Measurements from ENCODE around the gene MAP7. TPM values are rescaled to one million over a fixed set of nuclear protein-coding genes. Genes with fewer than 3 reads are reported as not detected.

MAP7 gene
- total and polyA plus RNA-seq, 7 donors: 1.2 to 33.5 (median 3.3) TPM

DNA sequence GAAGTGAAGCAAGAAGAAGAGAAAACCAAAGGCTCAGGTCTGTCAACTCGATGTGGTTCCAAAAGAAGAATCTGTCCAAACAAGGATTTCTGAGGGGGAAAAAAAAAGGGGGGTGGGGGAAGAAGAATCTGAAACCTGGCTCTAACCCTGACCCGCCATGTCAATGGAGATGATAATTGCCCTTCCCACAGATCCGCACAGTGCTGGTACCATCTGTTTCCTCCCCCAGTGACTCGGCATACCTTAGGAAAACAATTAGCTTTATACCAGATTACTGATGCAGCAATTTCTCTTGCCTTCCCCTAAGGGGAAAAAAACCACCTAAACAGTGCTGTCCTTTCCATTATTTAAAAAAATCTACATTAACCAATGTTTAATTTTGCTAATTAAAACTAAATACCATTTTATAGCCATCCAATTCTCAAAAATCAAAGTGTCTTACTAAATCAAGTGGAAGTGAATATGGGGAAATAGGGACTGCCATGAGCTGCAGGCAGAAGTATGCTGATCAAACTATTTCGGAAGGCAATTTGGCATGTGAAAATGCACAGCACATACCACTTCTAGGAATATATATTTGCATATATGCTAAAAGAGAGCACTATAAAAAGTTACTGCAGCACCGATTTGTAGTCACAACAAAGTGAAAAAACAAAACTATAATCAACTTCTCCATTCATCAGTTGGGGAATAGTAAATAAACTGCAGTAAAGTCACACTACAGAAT is 46.8 kb downstream of the MAP7 start:
- Histone ChIP-seq H3K4me3 (no peak overlapping the region), H3K27me3 (no peaks in the 10 kb centered on the region), H3K4me1 (no peaks in the 10 kb centered on the region), H3K27ac (no peak overlapping the region), H3K9me3 (no peaks in the 10 kb centered on the region), H3K36me3 (no peaks in the 10 kb centered on the region)
- intact Hi-C loops (cut with DNase I): no loop called here
- 54 to 81% methylated on average over 6 of the region's 6 CpGs for whole genome bisulfite sequencing, 2 donors
- TF ChIP-seq POLR2AphosphoS5 (IDR thresholded peaks at IDR 0.05): no peak
- TF ChIP-seq EP300 (IDR thresholded peaks at IDR 0.05): no peak
- TF ChIP-seq POLR2A (IDR thresholded peaks at IDR 0.05): no peak
- TF ChIP-seq, protein P1, sequence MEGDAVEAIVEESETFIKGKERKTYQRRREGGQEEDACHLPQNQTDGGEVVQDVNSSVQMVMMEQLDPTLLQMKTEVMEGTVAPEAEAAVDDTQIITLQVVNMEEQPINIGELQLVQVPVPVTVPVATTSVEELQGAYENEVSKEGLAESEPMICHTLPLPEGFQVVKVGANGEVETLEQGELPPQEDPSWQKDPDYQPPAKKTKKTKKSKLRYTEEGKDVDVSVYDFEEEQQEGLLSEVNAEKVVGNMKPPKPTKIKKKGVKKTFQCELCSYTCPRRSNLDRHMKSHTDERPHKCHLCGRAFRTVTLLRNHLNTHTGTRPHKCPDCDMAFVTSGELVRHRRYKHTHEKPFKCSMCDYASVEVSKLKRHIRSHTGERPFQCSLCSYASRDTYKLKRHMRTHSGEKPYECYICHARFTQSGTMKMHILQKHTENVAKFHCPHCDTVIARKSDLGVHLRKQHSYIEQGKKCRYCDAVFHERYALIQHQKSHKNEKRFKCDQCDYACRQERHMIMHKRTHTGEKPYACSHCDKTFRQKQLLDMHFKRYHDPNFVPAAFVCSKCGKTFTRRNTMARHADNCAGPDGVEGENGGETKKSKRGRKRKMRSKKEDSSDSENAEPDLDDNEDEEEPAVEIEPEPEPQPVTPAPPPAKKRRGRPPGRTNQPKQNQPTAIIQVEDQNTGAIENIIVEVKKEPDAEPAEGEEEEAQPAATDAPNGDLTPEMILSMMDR (IDR thresholded peaks at IDR 0.05): no peak
- no peak for DNase-seq

DNA sequence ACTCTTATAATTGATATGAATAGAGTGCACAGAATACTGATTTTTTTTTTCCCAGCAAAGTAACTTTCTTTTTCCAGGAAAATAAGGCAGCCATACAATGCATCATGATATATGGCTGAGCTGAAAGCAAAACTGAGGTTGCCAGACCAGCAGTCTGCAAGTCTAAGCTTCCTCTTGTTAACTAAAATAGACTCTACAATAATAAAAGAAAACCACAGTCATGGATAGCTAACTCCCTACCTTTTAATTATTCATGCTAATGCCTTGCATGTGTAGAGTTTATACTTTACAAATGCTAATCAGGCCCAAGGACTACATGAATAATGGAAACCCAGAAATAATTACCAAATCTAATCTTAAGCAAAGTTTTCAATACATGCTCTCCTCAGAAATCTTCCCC is 47.4 kb downstream of the MAP7 start:
- Histone ChIP-seq H3K27me3 (no peaks in the 10 kb centered on the region), H3K27ac (no peak overlapping the region), H3K9me3 (no peaks in the 10 kb centered on the region), H3K4me1 (no peaks in the 10 kb centered on the region), H3K36me3 (no peaks in the 10 kb centered on the region), H3K4me3 (no peak overlapping the region)
- intact Hi-C loops (cut with DNase I): no loop called here
- DNase-seq: no peak
- TF ChIP-seq EP300 (IDR thresholded peaks at IDR 0.05) (no peak), POLR2A (IDR thresholded peaks at IDR 0.05) (no peak), POLR2AphosphoS5 (IDR thresholded peaks at IDR 0.05) (no peak)
- TF ChIP-seq, protein P1 (IDR thresholded peaks at IDR 0.05): no peak

DNA sequence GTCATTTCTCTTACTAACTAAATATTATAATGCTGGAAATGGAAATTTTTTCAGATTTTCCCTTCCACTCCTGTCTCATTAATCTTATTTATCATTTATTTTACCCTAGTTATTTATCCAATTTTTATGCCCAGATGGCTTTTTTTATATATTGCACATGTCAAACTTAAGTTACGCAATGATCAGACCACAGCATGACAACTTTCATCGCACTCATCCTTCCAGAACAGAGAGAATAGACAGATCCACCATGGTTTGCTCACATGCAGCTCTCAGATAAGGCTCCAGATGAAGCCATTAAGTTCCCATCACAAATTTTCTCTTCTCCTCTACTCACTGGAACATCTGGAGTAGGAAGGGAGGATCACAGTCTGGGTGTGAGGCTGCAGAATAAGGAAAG is 48.7 kb downstream of the MAP7 start:
- Histone ChIP-seq H3K27me3 (no peaks in the 10 kb centered on the region), H3K4me3 (no peak overlapping the region), H3K36me3 (no peaks in the 10 kb centered on the region), H3K4me1 (no peaks in the 10 kb centered on the region), H3K9me3 (no peaks in the 10 kb centered on the region), H3K27ac (no peak overlapping the region)
- intact Hi-C loops (cut with DNase I): no loop called here
- 82 to 92% methylated on average over 2 of the region's 2 CpGs for WGBS, 2 donors
- TF ChIP-seq, protein P1 (IDR thresholded peaks at IDR 0.05): no peak
- TF ChIP-seq POLR2AphosphoS5 (IDR thresholded peaks at IDR 0.05): no peak
- TF ChIP-seq EP300 (IDR thresholded peaks at IDR 0.05): no peak
- TF ChIP-seq POLR2A (IDR thresholded peaks at IDR 0.05): no peak
- DNase-seq: no peak

DNA sequence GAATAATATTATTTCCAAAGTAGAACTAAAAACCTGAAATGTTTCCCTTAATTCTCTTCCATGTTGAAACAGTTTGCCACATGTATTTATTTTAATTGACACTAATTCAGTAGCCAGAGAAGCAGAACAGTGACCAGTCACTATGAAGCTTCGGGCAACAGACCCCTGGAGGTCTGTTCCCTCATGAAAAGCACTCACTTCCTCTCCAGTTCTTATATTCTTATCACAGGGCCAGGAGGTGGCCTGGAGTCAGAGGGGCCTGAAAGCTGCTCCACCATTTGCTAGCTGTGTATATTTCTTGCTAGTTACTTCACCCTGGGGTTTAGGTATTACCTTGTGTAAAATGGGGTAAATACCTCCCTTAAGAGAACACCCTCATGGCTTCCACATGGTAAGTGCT is 49.1 kb downstream of the MAP7 start:
- TF ChIP-seq, protein P1 (IDR thresholded peaks at IDR 0.05): no peak
- TF ChIP-seq POLR2AphosphoS5 (IDR thresholded peaks at IDR 0.05): no peak
- no peak for TF ChIP-seq POLR2A (IDR thresholded peaks at IDR 0.05)
- TF ChIP-seq EP300 (IDR thresholded peaks at IDR 0.05): no peak
- DNase-seq: no peak
- H3K27me3 ChIP-seq: no peaks in the 10 kb centered on the region
- H3K9me3 ChIP-seq: no peaks in the 10 kb centered on the region
- H3K27ac ChIP-seq: no peak overlapping the region
- no peak overlapping the region for H3K4me3 ChIP-seq
- intact Hi-C loops (cut with DNase I): no loop called here
- 70 to 85% methylated on average over 1 of the region's 1 CpG for WGBS, 2 donors
- no peaks in the 10 kb centered on the region for H3K4me1 ChIP-seq
- H3K36me3 ChIP-seq: no peaks in the 10 kb centered on the region

DNA sequence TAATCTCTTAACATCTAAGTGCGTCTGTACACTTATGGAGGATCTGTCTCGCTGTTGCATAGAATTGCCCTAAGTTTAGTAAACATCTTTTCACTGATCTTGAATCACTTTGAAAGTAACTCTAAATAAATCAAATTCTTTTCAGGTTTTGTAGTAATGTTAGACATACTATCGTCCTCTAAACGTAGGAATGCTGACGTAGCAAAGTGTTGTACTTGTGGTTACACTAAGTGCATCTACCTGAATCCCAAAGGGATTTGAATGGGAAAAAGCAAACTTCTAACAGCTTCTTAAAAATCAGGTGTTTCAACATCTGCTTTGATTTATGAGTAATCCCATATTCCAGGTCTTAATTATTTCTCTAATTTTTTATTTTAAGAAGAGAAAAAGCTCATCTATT is 49.8 kb downstream of the MAP7 start:
- Histone ChIP-seq H3K36me3 (no peaks in the 10 kb centered on the region), H3K9me3 (no peaks in the 10 kb centered on the region), H3K27me3 (no peaks in the 10 kb centered on the region), H3K27ac (no peak overlapping the region), H3K4me1 (no peaks in the 10 kb centered on the region), H3K4me3 (no peak overlapping the region)
- DNase-seq: no peak
- TF ChIP-seq EP300 (IDR thresholded peaks at IDR 0.05) (no peak), POLR2AphosphoS5 (IDR thresholded peaks at IDR 0.05) (no peak), POLR2A (IDR thresholded peaks at IDR 0.05) (no peak)
- TF ChIP-seq, protein P1 (IDR thresholded peaks at IDR 0.05): no peak
- intact Hi-C loops (cut with DNase I): no loop called here
- 88 to 93% methylated on average over 5 of the region's 5 CpGs for WGBS, 2 donors
